GM18858 (cell line): Measurements from ENCODE around the gene RFC2.
A peak's percentile ranks its signal among the peaks of the same experiment; 100 is the strongest.
"Not testable (repeated sequence)": the region's sequence is repeated elsewhere in the genome, so short reads cannot be mapped to it uniquely, and the experiment has no call there.

Experiments
- ATAC-seq: cut with Tn5 transposase; IDR thresholded peaks from one replicate; pipeline ENCODE4 v1.9.1; 2021; ENCODE audit not compliant: unreplicated experiment

RFC2 gene

DNA sequence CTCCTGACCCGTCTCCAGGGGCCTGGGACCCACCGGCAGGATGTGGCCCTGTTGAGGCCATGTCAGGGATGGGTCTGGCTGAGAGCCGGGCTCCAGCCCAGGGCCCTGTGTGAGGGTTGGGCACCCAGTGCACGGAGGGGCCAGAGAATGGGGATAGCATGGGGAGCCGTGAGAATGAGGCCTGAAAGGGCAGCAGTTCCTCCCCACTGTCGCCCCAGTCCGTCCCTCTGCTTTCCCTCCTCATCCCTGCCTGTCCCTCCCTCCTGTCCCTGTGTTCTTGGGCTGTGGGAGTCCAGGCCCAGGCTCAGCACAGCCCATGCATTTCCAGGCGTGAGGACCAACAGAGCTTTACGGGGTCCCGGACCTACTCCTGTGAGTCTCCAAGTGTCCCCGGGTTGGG lies 34.8 kb downstream of the RFC2 start:
- no peak for ATAC-seq

DNA sequence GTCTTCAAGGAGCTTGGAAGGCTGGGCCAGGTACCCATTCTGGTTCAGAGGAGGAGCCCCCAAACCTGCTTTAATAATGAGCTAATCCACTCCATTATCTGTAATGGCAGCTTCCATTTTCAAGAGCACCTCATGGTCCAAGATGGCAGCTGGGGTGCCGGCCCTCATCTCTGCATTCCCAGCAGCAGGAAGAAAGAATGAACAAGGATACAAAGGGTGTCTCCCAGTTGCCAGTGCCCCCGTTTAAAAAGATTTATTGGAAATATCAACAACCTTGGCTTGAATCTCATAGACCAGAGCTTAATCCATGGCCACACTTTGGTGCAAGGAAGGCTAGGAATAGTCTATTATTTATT lies 35.9 kb downstream of the RFC2 start:
- no peak for ATAC-seq

DNA sequence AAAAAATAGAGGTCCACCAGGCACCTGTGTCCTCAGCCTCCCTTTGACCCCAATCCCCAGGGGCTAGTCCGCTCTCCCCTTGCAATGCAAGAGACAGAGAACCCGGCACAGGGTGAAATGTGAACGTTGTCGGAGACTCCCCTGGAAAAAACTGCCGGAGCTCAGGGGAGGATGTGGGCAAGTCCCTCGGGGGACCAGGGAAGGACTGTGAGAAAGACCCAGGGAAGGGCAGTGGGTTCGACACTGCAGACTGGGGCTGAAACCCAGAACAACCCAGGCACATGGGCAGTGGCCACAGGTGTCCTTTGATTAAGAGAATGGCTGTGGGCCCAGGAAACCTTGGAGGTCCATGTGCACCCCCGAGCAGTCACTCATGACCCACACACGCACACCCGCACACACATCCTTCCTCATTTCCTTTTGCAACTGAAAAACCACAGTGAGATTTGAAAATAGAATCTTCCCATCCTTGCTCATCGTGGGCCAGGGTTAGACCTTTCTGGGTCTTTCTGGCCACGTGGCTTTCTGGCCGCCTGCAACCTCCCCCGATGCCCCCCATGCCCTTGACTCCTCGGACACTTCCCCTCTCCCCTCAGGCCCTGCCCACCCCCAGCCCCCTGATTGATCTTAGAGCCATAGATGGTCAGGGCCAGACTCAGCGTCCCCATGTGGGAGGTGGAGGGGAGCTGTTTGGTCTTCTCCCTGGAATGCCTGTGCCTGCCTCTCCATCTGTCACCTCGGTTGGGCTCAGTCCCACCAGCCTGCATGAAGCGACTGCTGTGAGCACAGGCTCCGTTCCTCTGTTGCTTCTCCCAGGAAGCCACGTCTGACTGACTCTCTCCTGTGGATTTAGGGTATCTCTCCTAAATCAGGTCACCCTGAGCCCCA lies 36.5 kb downstream of the RFC2 start:
- ATAC-seq: no peak

DNA sequence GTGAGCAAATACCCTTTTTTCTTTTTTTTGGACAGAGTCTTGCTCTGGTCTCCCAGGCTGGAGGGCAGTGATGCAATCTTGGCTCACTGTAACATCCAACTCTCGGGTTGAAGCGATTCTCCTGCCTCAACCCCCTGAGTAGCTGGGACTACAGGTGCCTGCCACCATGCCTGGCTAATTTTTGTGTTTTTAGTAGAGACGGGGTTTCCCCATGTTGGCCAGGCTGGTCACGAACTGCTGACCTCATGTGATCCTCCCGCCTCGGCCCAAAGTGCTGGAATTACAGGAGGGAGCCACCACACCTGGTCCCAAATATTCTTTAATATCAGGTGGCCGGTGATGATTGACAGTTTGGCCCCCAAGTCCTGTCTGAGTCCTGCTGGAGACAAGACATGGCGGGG lies 37.8 kb downstream of the RFC2 start:
- no peak for ATAC-seq

DNA sequence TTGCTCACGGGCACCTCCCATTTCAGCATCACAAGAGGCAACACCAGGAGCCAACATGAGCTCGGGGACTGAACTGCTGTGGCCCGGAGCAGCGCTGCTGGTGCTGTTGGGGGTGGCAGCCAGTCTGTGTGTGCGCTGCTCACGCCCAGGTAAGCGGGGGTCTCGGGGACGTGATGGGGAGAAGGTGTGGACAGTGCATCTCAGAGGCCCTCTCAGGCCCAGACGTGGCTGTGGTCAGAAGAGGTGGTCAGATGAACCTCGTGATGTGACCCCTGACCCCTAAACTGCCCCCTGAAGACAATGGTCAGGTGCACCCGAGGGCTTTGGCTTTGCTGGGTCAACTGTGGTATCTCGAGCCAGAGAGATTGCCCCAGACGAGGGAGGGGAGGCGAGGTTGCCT lies 38.3 kb downstream of the RFC2 start:
- ATAC-seq: no peak

DNA sequence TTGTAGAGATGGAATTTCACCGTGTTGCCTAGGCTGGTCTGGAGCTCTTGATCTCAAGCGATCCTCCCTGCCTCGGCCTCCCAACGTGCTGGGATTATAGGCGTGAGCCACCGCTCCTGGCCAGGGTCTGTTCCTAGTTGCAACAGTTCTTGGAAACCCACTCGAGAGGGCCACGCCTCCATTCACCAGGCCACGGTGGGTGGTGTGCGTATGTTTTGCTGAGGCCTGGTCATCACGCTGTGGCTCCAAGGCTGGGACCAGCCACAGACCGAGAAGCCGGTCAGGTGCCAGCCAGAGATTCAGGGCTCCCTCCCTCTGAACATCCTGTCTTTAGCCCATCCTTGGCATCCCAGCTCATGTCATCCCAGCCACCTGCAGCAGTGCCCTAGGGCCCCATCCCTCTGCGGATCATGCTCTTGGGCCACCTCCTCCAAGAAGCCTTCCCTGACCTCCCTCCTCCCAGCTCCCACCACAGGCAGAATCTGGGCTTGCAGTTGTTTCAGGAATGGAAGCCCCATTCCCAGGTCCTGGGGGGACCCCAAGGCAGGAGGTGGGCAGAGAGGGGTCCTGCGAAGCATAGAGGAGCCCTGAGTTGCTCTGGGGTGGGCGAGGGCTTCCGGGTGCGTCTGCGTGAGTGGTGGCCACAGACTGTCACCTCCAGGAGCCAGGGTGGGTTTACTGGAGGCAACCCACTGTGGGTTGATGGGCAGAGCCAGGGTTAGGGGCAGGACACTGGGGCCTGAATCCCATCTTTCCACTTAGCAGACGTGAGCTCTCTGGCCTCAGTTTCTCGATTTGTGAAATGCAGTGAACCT lies 39.2 kb downstream of the RFC2 start:
- no peak for ATAC-seq

DNA sequence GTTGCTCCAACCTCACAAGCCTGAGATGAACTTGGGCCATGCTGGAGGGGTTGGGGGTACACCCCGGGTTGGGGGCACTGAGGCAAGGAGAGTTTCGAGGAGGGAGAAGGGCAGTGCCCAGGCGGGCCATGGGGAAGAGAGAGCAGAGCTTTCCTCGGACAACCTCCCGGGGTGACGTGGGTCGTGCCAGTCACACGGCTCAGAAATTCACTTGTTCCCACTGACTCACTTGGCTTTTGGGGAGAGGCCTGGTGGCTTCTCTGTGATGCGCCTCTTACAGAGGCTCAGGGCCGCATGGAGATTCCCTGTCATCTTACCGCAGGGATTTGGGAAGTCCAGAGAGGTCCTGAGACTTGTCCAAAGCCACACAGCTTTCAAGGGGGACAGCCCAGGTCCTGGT lies 41.5 kb downstream of the RFC2 start:
- no peak for ATAC-seq

DNA sequence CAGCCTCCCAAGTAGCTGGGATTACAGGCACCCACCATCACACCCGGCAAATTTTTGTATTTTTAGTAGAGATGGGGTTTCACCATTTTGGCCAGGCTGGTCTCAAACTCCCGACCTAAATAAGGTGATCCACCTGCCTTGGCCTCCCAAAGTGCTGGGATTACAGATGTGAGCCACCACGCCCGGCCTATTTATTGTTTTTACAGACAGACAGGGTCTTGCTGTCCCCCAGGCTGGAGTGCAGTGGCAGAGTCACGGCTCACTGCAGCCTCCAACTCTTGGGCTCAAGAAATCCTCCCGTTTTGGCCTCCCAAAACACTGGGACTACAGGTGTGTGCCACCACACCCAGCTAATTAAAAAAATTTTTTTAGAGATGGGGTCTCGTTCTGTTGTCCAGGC lies 46.0 kb downstream of the RFC2 start:
- not testable (repeated sequence) for ATAC-seq

DNA sequence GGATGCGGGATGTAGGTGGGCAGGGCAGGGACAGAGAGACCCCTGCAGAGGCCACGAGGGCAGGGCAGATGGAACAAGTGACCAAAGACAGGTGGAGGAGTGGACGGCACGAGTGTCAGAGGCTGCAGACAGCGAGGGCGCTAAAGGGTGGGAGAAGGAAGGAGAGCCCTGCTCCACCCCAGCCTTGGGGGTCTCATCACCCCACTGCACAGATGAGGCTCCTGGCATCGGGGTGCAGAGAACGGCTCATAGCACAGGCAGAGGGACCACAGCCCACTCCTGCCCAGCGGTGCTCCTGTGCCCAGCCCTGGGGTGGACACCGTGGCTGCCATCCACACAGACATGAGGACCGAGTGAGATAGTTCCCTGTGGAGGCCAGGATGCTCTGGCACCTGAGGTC lies 46.6 kb downstream of the RFC2 start:
- ATAC-seq: no peak

DNA sequence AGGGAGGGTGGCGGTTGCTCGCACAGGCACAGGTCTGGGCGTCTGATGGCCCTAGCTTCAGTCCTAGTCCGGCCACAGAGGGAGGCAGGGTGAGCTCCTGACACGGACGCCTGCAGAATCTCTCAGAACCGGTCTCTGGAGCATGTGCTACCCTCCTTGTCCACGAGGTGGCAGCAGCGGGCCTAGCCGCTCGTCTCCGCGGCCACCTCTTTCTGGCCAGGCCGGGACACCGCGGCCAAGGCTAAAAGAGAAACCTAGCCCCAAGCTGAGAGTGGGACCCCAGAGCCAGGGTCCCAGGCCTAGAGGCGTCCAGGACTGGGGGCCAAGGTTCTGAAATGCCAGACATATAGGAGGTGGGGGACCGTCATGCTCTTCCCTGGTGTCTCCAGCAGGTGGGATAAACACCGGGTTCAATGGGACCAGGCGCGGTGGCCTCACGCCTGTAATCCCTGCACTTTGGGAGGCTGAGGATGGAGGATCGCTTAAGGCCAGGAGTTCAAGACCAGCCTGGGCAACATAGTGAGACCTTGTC lies 47.5 kb downstream of the RFC2 start:
- peak; percentile 32 for ATAC-seq

DNA sequence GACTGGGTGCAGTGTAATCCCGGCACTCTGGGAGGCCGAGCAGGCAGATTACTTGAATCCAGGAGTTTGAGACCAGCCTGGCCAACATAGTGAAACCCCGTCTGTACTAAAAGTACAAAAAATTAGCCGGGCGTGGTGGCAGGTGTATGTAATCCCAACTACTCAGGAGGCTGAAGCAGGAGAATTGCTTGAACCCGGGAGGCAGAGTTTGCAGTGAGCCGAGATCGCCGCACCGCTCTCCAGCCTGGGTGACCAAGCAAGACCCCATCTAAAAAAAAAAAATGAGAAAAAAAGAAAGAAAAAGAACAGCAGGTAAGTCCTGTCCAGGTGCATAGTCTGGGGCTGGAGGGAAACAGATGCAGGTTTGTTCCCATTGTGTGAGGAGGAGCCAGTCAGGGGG lies 48.1 kb downstream of the RFC2 start:
- ATAC-seq: not testable (repeated sequence)

DNA sequence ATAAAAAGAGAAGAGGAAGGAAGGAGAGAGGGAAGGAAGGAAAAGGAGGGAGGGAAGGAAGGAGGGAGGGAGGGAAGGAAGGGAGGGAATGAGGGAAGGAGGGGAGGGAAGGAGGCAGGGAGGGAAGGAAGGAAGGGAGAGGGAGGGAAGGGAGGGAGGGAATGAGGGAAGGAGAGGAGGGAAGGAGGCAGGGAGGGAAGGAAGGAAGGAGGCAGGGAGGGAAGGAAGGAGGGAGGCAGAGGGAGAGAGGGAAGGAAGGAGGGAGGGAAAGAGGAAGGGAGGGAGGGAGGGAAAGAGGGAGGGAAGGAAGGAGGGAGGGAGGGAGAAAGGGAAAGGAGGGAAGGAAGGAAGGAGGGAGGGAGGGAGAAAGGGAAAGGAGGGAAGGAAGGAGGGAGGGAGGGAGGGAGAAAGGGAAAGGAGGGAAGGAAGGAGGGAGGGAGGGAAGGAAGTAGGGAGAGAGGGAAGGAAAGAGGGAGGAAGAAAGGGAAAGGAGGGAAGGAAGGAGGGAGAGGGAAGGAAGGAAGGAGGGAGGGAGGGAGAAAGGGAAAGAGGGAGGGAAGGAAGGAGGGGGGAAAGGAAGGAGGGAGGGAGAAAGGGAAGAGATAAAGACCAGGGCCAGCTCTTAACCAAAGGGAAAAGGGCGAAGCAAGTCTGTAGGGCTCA lies 50.1 kb downstream of the RFC2 start:
- no peak for ATAC-seq

DNA sequence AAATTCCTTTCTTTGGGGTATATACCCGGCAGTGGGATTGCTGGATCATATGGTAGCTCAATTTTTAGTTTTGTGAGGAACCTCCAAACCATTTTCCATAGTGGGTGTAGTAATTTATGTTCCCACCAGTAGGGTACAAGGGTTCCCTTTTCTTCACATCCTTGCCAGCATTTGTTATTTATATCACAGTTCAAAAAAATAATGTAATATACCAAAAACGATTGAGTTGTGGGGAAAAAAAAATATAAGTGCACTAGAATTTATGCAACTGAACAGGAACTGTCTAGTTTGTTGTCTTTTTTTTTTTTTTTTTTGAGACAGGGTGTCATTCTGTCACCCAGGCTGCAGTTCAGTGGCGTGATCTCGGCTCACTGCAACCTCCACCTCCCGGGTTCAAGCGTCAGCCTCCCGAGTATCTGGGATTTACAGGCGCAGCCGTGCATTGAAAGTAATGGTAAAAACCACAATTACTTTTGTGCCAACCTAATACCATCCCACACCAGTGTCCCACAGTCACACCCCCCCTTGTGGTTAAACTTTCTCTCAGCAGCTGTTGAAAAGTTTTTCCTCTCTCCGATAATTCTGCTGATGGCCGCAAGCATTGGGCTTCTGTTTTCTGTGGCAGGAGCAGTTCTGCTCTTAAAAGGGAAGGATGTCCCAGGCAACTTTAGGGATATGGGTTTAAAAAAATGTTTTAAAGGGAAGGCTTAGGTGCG lies 51.2 kb downstream of the RFC2 start:
- no peak for ATAC-seq

DNA sequence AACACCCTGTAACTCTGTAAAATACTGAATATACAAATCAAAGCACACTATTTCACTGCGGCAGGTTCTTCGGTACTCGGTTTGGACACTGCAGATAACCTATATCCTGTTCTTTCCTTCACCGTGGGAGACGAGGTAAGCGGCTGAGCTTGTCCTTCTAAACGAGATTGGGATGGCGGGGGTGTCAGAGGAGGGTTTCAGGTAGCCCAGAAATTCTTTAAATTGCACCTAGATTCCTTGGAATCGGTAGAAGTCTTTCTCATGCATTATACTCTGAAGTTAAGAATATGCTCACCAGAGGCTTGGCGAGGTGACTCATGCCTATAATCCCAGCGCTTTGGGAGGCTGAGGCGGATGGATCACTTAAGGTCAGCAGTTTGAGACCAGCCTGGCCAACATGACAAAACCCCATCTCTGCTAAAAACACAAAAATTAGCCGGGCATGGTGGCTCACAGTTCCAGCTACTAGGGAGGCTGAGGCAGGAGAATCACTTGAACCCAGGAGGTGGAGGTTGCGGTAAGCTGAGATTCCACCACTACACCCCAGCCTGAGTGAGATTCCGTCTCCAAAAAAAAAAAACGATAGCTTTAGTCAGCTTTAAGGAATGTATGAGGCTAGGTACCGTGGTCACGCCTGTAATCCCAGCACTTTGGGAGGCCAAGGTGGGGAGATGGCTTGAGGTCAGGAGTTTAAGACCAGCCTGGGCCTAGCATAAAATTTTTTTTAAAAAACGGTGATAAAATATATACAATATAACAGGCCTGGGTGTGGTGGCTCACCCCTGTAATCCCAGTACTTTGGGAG lies 54.4 kb downstream of the RFC2 start:
- no peak for ATAC-seq

DNA sequence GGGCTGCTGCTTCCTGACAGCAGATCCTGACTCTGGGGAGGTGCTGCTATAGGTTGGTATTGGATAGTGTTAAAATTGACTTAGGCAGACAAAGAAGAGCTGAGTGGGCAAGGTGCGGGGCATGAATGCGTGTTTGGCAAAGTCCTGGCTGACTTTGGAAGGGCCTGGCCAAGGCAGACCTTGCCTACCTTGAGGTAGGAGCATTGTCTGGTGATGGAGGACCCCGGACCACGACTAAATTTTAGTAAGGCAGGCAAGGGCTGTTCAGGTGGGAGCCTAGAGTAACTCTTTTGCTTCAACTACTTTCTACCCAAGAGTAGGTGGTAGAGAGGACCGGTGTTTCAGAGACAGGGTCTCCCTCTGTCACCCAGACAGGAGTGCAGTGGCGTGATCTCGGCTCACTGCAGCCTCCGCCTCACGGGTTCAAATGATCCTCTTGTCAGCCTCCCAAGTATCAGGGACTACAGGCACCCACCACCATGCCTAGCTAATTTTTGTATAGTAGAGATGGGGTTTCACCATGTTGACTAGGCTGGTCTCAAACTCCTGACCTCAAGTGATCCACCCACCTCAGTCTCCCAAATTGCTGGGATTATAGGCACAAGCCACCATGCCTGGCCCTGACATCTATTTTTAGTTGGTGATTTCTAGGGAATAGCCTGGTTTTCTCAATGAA lies 56.6 kb downstream of the RFC2 start:
- no peak for ATAC-seq

DNA sequence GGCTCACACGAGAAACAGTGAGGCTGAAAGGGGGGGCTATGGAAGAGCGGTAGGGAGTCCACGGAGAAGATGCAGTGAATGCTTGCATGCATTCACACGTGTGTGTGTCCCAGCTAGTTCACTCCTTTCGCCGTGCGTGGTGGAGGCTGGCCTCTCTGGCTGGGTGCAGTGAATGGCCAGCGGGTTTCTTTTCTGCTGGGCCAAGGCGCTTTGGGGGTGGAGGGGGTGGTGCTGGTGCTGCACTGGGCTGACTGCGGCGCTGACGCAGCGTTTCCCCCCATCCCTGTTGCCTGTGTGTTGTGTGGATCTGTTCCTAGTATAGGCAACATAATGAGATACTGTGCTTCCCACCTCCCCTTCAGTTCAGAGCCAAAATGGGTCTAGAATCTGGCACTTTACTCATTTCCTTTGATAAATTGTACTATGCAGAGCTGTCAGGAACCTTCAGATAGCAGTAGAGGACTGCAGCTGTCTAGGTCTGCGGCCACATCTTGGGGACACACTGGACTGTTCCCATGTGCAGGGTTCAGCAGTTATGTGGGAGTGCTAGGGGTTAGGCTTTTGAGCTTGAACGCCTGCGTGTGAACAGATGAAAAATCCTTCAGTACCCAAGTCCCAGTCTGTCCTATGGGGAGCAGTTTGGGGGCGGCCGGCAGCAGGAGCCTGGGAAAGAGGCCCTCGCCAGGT lies 58.1 kb downstream of the RFC2 start:
- not testable (repeated sequence) for ATAC-seq

DNA sequence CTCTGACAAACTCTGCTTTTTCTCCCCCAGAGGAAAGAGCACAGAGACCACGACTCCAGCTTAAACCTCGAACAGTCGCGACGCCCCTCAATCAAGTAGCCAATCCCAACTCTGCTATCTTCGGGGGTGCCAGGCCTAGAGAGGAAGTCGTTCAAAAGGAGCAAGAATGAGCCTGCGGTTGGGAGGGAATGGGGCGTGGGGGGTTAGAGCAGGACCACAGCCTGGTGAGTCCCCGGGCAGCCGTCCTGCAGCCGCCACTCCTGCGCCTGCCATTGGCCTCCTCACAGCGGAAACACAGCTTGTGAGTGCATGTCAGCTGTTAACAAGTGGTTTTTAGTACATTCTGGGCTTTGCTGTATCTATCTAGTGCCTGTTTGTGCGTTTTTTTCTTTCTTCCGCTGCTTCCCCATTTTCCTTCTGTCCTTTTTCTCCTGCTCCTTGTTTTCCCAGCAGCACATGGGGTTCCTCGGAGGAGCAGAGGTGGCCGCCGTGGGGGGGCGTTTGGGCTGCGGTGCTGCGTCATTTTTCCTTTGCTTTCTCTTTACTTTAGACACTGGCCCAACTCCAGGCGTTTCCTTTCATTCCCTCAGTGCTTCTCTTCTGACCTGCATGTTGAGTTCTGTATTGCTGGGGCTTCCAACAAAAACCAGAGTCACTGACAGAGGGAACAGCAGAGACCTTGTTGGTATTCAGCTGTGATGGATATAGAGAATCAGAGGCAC lies 58.9 kb downstream of the RFC2 start:
- not testable (repeated sequence) for ATAC-seq

DNA sequence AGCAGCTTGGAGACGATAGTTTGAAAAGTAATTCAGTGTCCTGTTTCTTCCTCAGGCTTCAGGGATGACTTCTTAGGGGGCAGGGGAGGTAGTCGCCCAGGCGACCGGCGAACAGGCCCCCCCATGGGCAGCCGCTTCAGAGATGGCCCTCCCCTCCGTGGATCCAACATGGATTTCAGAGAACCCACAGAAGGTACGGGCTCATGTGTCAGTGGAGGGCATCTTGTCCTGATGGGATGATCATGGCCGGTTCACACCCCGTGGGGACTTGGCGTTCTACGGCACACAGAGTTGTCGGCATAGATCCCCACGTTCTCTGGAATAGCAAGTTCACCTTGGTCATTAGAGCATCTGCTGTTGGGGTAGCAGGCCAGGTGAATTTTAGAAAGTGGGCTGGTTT lies 59.5 kb downstream of the RFC2 start:
- ATAC-seq: no peak
